Smooth muscle cell (in vitro differentiated cells): ENCODE measurements around the gene SLC66A1. TPM values are rescaled to one million over a fixed set of nuclear protein-coding genes. Genes with fewer than 3 reads are reported as not detected.

Experiments
- DNase-seq: peaks from one replicate; lab custom pipeline; 2025; ENCODE audit not compliant: unreplicated experiment; lab: John Stamatoyannopoulos, UW
- H2AFZ ChIP-seq: fragments of 200-600 bp; sonication (generic); 2 replicates; pipeline ENCODE4 v1.6.0; 2016; ENCODE audit warnings: antibody characterized with exemption, low read depth, mild to moderate bottlenecking
- H3F3A ChIP-seq: fragments of 200-600 bp; sonication (generic); 2 replicates; pipeline ENCODE4 v1.6.0; 2017; ENCODE audit warnings: antibody characterized with exemption, low read depth
- H3K27ac ChIP-seq: fragments of 200-600 bp; sonication (generic); 2 replicates; pipeline ENCODE4 v1.5.1; 2016; ENCODE audit warnings: low read depth, mild to moderate bottlenecking
- H3K27me3 ChIP-seq: fragments of 200-600 bp; sonication (generic); 2 replicates; pipeline ENCODE4 v1.6.1; 2016; ENCODE audit warnings: low read depth, mild to moderate bottlenecking
- H3K36me3 ChIP-seq: fragments of 200-600 bp; sonication (generic); 2 replicates; pipeline ENCODE4 v1.5.1; 2016; ENCODE audit warnings: low read depth
- H3K4me1 ChIP-seq: fragments of 200-600 bp; sonication (generic); 2 replicates; pipeline ENCODE4 v1.5.1; 2016; ENCODE audit warnings: low read depth
- H3K4me2 ChIP-seq: fragments of 200-600 bp; sonication (generic); 2 replicates; pipeline ENCODE4 v1.6.0; 2016; ENCODE audit warnings: mild to moderate bottlenecking
- H3K4me3 ChIP-seq: fragments of 200-600 bp; sonication (generic); 2 replicates; pipeline ENCODE4 v1.5.1; 2016; ENCODE audit warnings: mild to moderate bottlenecking
- H3K79me2 ChIP-seq: fragments of 200-600 bp; sonication (generic); 2 replicates; pipeline ENCODE4 v1.6.0; 2016; ENCODE audit warnings: low read depth, mild to moderate bottlenecking
- H3K9ac ChIP-seq: fragments of 200-600 bp; sonication (generic); 2 replicates; pipeline ENCODE4 v1.6.0; 2016; ENCODE audit warnings: low read depth
- H3K9me3 ChIP-seq: fragments of 200-600 bp; sonication (generic); replicated peaks from 2 replicates; pipeline ENCODE4 v1.5.1; 2016; ENCODE audit warnings: low read depth
- H4K20me1 ChIP-seq: fragments of 200-600 bp; sonication (generic); 2 replicates; pipeline ENCODE4 v1.6.0; 2016; ENCODE audit warnings: low read depth
- WGBS: methylation state at CpG from one replicate; pipeline ENCODE4 v1.1.7; 2016; ENCODE audit warnings: low lambda C conversion rate; 5-methylcytosine and 5-hydroxymethylcytosine counted together
- polyA plus RNA-seq: library from polyadenylated mRNA; unstranded; fragments of >200 nt; fragmentation: Nextera tagmentation; extraction: Ambion mirVana; gene quantifications from 2 replicates; pipeline ENCODE4 v1.2.1, GENCODE V29; 2016
- total RNA-seq: library from RNA; depleted of rRNA; stranded (reverse); fragments of >200 nt; gene quantifications from 2 replicates; pipeline ENCODE4 v1.2.3, GENCODE V29; 2014
- TF ChIP-seq, protein P1 (sequence below): fragments of 200-600 bp; sonication (generic); IDR thresholded peaks from 2 replicates; pipeline ENCODE4 v1.5.1; 2017; ENCODE audit warnings: borderline replicate concordance, mild to moderate bottlenecking, antibody characterized with exemption; ENCODE audit not compliant: insufficient read depth, poor library complexity, severe bottlenecking

SLC66A1 gene
- total and polyA plus RNA-seq, 2 experiments from 2014 or later = 21.9 to 23.9 TPM

DNA sequence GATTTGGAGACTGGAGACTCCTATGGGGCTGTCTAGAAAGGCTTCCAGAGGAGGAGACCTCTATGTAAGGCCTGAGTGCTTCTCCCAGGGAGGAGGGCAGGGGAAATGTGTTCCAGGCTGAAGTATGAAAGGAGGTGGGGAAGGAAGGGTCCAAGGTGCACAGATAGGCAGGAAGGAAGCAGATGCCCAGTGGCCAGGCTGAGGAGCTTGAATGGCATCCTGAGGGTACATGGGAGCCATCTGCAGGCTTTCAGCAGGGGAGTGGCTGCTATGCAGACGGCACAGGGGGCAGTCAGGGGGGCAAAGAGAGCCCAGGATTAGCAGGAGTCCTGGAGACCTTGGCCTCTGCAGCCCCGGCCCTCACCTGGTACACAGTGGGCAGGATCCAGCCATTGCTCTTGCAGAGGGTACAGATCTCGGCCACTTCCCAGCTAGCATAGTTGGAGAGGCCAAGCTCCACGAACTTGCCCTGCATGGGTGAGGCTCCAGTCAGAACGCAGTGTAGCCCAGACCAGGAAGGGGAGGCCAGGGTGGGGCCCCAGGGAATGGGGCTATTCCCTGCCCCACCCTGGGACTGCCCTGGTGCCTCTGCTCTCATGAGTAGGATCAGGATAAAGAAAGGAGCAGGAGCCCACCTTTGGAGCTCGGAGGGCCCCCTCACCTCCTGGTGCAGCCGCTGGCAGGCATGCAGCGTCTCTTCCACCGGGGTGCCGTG lies 4.2 kb upstream of the SLC66A1 start:
- no peaks in the 10 kb centered on the region for H3K9me3 ChIP-seq
- peaks cover 6% of the 10 kb centered on the region for H3K36me3 ChIP-seq
- H3K4me1 ChIP-seq = peaks cover 3% of the 10 kb centered on the region
- no peak overlapping the region for H3K27ac ChIP-seq
- no peak for DNase-seq
- peaks cover 4% of the 10 kb centered on the region for H3K79me2 ChIP-seq
- H3K27me3 ChIP-seq = no peaks in the 10 kb centered on the region
- no peak overlapping the region for H2AFZ ChIP-seq
- 96% methylated on average over 10 of the region's 10 CpGs for WGBS
- H3K9ac ChIP-seq = no peak overlapping the region
- no peak overlapping the region for H3K4me2 ChIP-seq
- no peak overlapping the region for H3K4me3 ChIP-seq
- H3F3A ChIP-seq = no peaks in the 10 kb centered on the region
- TF ChIP-seq, protein P1, sequence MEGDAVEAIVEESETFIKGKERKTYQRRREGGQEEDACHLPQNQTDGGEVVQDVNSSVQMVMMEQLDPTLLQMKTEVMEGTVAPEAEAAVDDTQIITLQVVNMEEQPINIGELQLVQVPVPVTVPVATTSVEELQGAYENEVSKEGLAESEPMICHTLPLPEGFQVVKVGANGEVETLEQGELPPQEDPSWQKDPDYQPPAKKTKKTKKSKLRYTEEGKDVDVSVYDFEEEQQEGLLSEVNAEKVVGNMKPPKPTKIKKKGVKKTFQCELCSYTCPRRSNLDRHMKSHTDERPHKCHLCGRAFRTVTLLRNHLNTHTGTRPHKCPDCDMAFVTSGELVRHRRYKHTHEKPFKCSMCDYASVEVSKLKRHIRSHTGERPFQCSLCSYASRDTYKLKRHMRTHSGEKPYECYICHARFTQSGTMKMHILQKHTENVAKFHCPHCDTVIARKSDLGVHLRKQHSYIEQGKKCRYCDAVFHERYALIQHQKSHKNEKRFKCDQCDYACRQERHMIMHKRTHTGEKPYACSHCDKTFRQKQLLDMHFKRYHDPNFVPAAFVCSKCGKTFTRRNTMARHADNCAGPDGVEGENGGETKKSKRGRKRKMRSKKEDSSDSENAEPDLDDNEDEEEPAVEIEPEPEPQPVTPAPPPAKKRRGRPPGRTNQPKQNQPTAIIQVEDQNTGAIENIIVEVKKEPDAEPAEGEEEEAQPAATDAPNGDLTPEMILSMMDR = no peak
- peaks cover 23% of the 10 kb centered on the region for H4K20me1 ChIP-seq

DNA sequence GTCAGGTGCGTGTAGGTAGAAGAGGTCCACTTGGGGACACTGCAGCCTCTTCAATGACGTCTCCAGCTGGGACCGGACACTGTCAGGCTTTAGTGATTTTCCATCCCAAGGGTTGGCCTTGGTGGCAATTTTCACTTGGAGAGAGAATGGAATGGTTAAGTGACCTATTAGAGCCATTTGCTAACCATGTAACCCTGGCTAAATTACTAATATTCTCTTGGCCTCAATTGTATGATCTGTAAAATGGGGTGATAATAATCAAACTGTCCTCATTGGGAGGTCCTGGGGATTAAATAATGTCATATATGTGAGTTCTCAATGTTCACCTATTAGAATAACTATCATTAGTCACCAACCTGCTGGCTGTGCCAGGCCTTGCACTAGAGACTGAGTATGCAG lies 3.6 kb upstream of the SLC66A1 start:
- Histone ChIP-seq H3K27ac (no peak overlapping the region), H3K4me3 (no peak overlapping the region), H3K79me2 (peaks cover 4% of the 10 kb centered on the region), H3K27me3 (no peaks in the 10 kb centered on the region), H3K4me1 (peaks cover 3% of the 10 kb centered on the region), H3F3A (no peaks in the 10 kb centered on the region), H2AFZ (no peak overlapping the region), H4K20me1 (peaks cover 28% of the 10 kb centered on the region), H3K36me3 (peaks cover 4% of the 10 kb centered on the region), H3K4me2 (no peak overlapping the region), H3K9me3 (no peaks in the 10 kb centered on the region), H3K9ac (no peak overlapping the region)
- no peak for DNase-seq
- WGBS = 77% methylated on average over 3 of the region's 3 CpGs
- TF ChIP-seq, protein P1 = no peak

DNA sequence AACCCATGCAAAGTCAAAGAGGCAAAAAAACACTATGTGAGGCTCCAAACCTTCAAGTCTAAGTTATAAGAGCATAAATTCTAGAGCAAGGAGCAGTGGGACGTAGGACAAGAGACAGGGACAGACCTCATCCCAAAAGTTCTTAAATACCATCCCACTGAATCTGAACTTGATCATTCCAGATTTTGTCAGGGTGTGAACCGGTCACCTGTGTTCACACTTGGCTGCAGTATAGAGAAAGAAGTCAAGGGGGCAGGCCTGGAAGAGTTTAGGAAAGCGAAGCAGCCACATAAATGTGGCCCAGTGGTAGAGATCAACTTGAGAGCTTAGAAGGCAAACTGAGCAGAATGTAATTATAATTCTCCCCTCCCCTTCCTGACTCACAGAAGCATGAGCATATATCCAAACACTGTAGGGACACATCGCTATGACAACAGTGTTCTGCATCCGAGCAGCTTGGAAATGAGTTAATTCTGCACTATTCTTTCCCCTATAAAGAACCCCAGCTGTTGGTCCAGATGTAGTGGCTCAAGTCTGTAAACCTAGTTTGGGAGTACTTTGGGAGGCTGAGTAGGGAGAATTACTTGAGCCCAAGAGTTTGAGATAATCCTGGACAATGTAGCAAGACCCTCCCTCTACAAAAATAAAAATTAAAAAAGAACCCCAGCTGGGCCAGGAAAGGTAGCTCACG lies 2.9 kb upstream of the SLC66A1 start:
- Histone ChIP-seq H3K4me2 (no peak overlapping the region), H3K9ac (no peak overlapping the region)

More for the DNA sequence above, 2.9 kb upstream of the SLC66A1 start:
- TF ChIP-seq, protein P1 = no peak
- H3K27ac ChIP-seq = no peak overlapping the region
- H3K36me3 ChIP-seq = no peaks in the 10 kb centered on the region
- H3K9me3 ChIP-seq = no peaks in the 10 kb centered on the region
- peaks cover 3% of the 10 kb centered on the region for H3K4me1 ChIP-seq
- no peak overlapping the region for H3K4me3 ChIP-seq
- peaks cover 4% of the 10 kb centered on the region for H3K79me2 ChIP-seq
- no peaks in the 10 kb centered on the region for H3F3A ChIP-seq
- no peak for DNase-seq
- no peaks in the 10 kb centered on the region for H3K27me3 ChIP-seq
- WGBS = 88% methylated on average over 6 of the region's 6 CpGs
- no peak overlapping the region for H2AFZ ChIP-seq
- peaks cover 28% of the 10 kb centered on the region for H4K20me1 ChIP-seq
